NT2/D1 (cell line): ENCODE results near the gene EPB41L1.

Experiments
- DNase-seq: peaks from one replicate; pipeline ENCODE4 v3.0.0-alpha.2; 2011; ENCODE audit warnings: low read depth, low spot score
- H3K27me3 ChIP-seq: 2 replicates; pipeline ENCODE4 v1.6.0; 2011; ENCODE audit warnings: mild to moderate bottlenecking; ENCODE audit not compliant: insufficient read length, insufficient read depth
- H3K36me3 ChIP-seq: 2 replicates; pipeline ENCODE4 v1.6.1; 2011; ENCODE audit warnings: mild to moderate bottlenecking, low read length, mixed read lengths; ENCODE audit not compliant: insufficient read depth, insufficient read length
- H3K4me1 ChIP-seq: 2 replicates; pipeline ENCODE4 v1.5.1; 2011; ENCODE audit not compliant: insufficient read depth, insufficient read length
- H3K4me3 ChIP-seq: 2 replicates; pipeline ENCODE4 v1.5.1; 2011; ENCODE audit warnings: low read depth; ENCODE audit not compliant: insufficient read length
- H3K9ac ChIP-seq: 2 replicates; pipeline ENCODE4 v1.6.0; 2011; ENCODE audit warnings: low read depth; ENCODE audit not compliant: insufficient read length
- H3K9me3 ChIP-seq: 2 replicates; pipeline ENCODE4 v1.5.1; 2011; ENCODE audit warnings: mild to moderate bottlenecking, low read length; ENCODE audit not compliant: insufficient read depth
- SUZ12 ChIP-seq: IDR thresholded peaks from 2 replicates; pipeline ENCODE4 v1.6.1; 2011; ENCODE audit not compliant: insufficient read length, insufficient read depth; ENCODE audit errors: extremely low read depth
- YY1 ChIP-seq: IDR thresholded peaks from 2 replicates; pipeline ENCODE4 v1.6.1; 2011; ENCODE audit not compliant: insufficient read length, insufficient read depth
- ZNF274 ChIP-seq: IDR thresholded peaks from 2 replicates; pipeline ENCODE4 v1.6.1; 2011; ENCODE audit warnings: mild to moderate bottlenecking, low read depth, low read length

Gene EPB41L1

GRCh38 chr20:36154700-36155628 is at the start of gene EPB41L1:
TSS of gene EPB41L1 (plus strand) at chr20:36154740. CDS start at chr20:36173778, 19,038 bp downstream.
- H3K9ac ChIP-seq: peak within 1 kb of the TSS; percentile 77
- no peaks in the 10 kb centered on the region for H3K9me3 ChIP-seq
- TF ChIP-seq SUZ12: no peak
- no peak for TF ChIP-seq ZNF274
- TF ChIP-seq YY1: no peak
- peak within 1 kb of the TSS; percentile 72 for H3K4me3 ChIP-seq
- H3K27me3 ChIP-seq: peaks cover 5% of the 10 kb centered on the region
- DNase-seq: no peak
- no peaks in the 10 kb centered on the region for H3K36me3 ChIP-seq
- peaks cover 24% of the 10 kb centered on the region for H3K4me1 ChIP-seq

GRCh38 chr20:36104856-36105255 is 49.7 kb upstream of the EPB41L1 start:
- no peaks in the 10 kb centered on the region for H3K36me3 ChIP-seq
- no peak overlapping the region for H3K4me3 ChIP-seq
- DNase-seq: no peak
- no peaks in the 10 kb centered on the region for H3K9me3 ChIP-seq
- no peak for TF ChIP-seq ZNF274
- TF ChIP-seq YY1: no peak
- TF ChIP-seq SUZ12: no peak
- peaks cover 10% of the 10 kb centered on the region for H3K4me1 ChIP-seq
- no peak overlapping the region for H3K9ac ChIP-seq
- H3K27me3 ChIP-seq: peaks cover 7% of the 10 kb centered on the region

GRCh38 chr20:36105711-36106226 is 48.8 kb upstream of the EPB41L1 start:
- Histone ChIP-seq H3K36me3 (no peaks in the 10 kb centered on the region), H3K9ac (peak overlapping the region; percentile 27), H3K4me1 (peaks cover 10% of the 10 kb centered on the region), H3K4me3 (no peak overlapping the region), H3K9me3 (no peaks in the 10 kb centered on the region), H3K27me3 (no peaks in the 10 kb centered on the region)
- TF ChIP-seq YY1: no peak
- TF ChIP-seq ZNF274: no peak
- TF ChIP-seq SUZ12: no peak
- no peak for DNase-seq

GRCh38 chr20:36106606-36107005 is 47.9 kb upstream of the EPB41L1 start:
- DNase-seq: no peak
- Histone ChIP-seq H3K4me3 (no peak overlapping the region), H3K4me1 (peaks cover 6% of the 10 kb centered on the region), H3K9ac (no peak overlapping the region), H3K36me3 (no peaks in the 10 kb centered on the region), H3K9me3 (no peaks in the 10 kb centered on the region), H3K27me3 (no peaks in the 10 kb centered on the region)
- TF ChIP-seq ZNF274 (no peak), SUZ12 (no peak)

- Histone ChIP-seq H3K4me1 (peaks cover 7% of the 10 kb centered on the region), H3K4me3 (no peak overlapping the region), H3K9me3 (no peaks in the 10 kb centered on the region), H3K9ac (no peak overlapping the region), H3K36me3 (no peaks in the 10 kb centered on the region), H3K27me3 (no peaks in the 10 kb centered on the region)
- DNase-seq: no peak
- TF ChIP-seq SUZ12 (no peak), YY1 (no peak), ZNF274 (no peak)
Observed at GRCh38 chr20:36107881-36108280, 46.7 kb upstream of the EPB41L1 start.

- Histone ChIP-seq H3K4me3 (no peak overlapping the region), H3K36me3 (no peaks in the 10 kb centered on the region), H3K4me1 (peaks cover 11% of the 10 kb centered on the region), H3K9ac (no peak overlapping the region), H3K9me3 (no peaks in the 10 kb centered on the region), H3K27me3 (no peaks in the 10 kb centered on the region)
- no peak for DNase-seq
- TF ChIP-seq SUZ12 (no peak), ZNF274 (no peak), YY1 (no peak)
Observed at GRCh38 chr20:36109251-36109947, 45.1 kb upstream of the EPB41L1 start.

- Histone ChIP-seq H3K4me1 (peaks cover 8% of the 10 kb centered on the region), H3K9me3 (no peaks in the 10 kb centered on the region), H3K27me3 (no peaks in the 10 kb centered on the region), H3K36me3 (no peaks in the 10 kb centered on the region), H3K4me3 (no peak overlapping the region), H3K9ac (no peak overlapping the region)
- DNase-seq: no peak
- no peak for TF ChIP-seq ZNF274
- no peak for TF ChIP-seq YY1
- no peak for TF ChIP-seq SUZ12
Observed at GRCh38 chr20:36110994-36111393, 43.5 kb upstream of the EPB41L1 start.
